IMR-90 (cell line): ENCODE results near the gene NKAIN2. TPM values are rescaled to one million over a fixed set of nuclear protein-coding genes. Genes with fewer than 3 reads are reported as not detected.

ENCODE experiments used
- ATAC-seq: fragments of 200-7000 bp; cut with Tn5 transposase; 2 replicates; pipeline ENCODE4 v1.9.1; 2020; ENCODE audit warnings: low read depth, mild to moderate bottlenecking, moderate library complexity
- BruUV-seq: library from RNA; stranded (reverse); fragments of 400-500 nt; replicated peaks from 2 replicates; lab custom pipeline; 2021; lab: Mats Ljungman, UMichigan
- CTCF ChIA-PET: fragments of 300-600 bp; formaldehyde crosslinking; extraction: SDS; loops from one replicate; lab custom pipeline; 2021; ENCODE audit warnings: antibody characterized with exemption; lab: Yijun Ruan, JAX
- POLR2A ChIA-PET: fragments of 300-600 bp; sonication (Branson Sonifier 250); formaldehyde crosslinking; loops from one replicate; lab custom pipeline; 2022; ENCODE audit warnings: antibody characterized with exemption; ENCODE audit not compliant: unreplicated experiment; lab: Charles Lee
- DNase-seq: peaks from one replicate; pipeline ENCODE4 v3.0.0; 2013
- H2AFZ ChIP-seq: replicated peaks from 2 replicates; pipeline ENCODE3; 2013; ENCODE audit warnings: low read length, mild to moderate bottlenecking; ENCODE audit not compliant: poor library complexity
- H2AK5ac ChIP-seq: 2 replicates; pipeline ENCODE4 v1.6.1; 2013; ENCODE audit warnings: low read depth, low read length, inconsistent platforms
- H2AK9ac ChIP-seq: replicated peaks from 2 replicates; pipeline ENCODE3; 2013; ENCODE audit warnings: mild to moderate bottlenecking, low read depth, low read length, moderate library complexity; ENCODE audit not compliant: poor library complexity
- H2BK120ac ChIP-seq: 2 replicates; pipeline ENCODE4 v1.6.1; 2013; ENCODE audit warnings: low read depth, low read length, inconsistent platforms
- H2BK15ac ChIP-seq: 3 replicates; pipeline ENCODE4 v1.6.1; 2013; ENCODE audit warnings: low read depth, low read length, inconsistent platforms
- H2BK20ac ChIP-seq: 2 replicates; pipeline ENCODE4 v1.6.1; 2013; ENCODE audit warnings: low read depth, mild to moderate bottlenecking, inconsistent platforms, low read length, moderate library complexity
- H2BK5ac ChIP-seq: 2 replicates; pipeline ENCODE4 v1.6.1; 2013; ENCODE audit warnings: mild to moderate bottlenecking, low read depth, low read length, inconsistent platforms; ENCODE audit not compliant: poor library complexity, severe bottlenecking
- H3K14ac ChIP-seq: replicated peaks from 2 replicates; pipeline ENCODE4 v1.6.1; 2013; ENCODE audit warnings: low read depth, low read length, inconsistent platforms
- H3K18ac ChIP-seq: 2 replicates; pipeline ENCODE4 v1.6.1; 2013; ENCODE audit warnings: low read depth, low read length, control low read depth
- H3K23ac ChIP-seq: 2 replicates; pipeline ENCODE4 v1.6.1; 2013; ENCODE audit warnings: low read depth, low read length, inconsistent platforms
- H3K27ac ChIP-seq: 2 replicates; pipeline ENCODE4 v1.5.1; 2013; ENCODE audit warnings: mild to moderate bottlenecking, control low read depth, low read length; ENCODE audit not compliant: insufficient read depth
- H3K27me3 ChIP-seq: 2 replicates; pipeline ENCODE4 v1.6.1; 2013; ENCODE audit warnings: low read length; ENCODE audit not compliant: control insufficient read depth, insufficient read depth
- H3K36me3 ChIP-seq: 2 replicates; pipeline ENCODE4 v1.6.1; 2013; ENCODE audit warnings: low read length, mixed read lengths; ENCODE audit not compliant: control insufficient read depth, insufficient read depth
- H3K4ac ChIP-seq: 2 replicates; pipeline ENCODE4 v1.6.1; 2013; ENCODE audit warnings: low read depth, low read length, inconsistent platforms
- H3K4me1 ChIP-seq: 2 replicates; pipeline ENCODE4 v1.6.1; 2013; ENCODE audit warnings: low read length, mixed read lengths; ENCODE audit not compliant: control insufficient read depth, insufficient read depth
- H3K4me2 ChIP-seq: 2 replicates; pipeline ENCODE4 v1.6.1; 2013; ENCODE audit warnings: low read depth, mild to moderate bottlenecking, control low read depth, low read length, moderate library complexity
- H3K4me3 ChIP-seq: 2 replicates; pipeline ENCODE4 v1.5.1; 2013; ENCODE audit warnings: low read depth, mild to moderate bottlenecking, control low read depth, low read length, moderate library complexity; ENCODE audit not compliant: insufficient read depth
- H3K56ac ChIP-seq: 2 replicates; pipeline ENCODE4 v1.6.1; 2013; ENCODE audit warnings: low read length, inconsistent platforms; ENCODE audit not compliant: insufficient read depth; ENCODE audit errors: extremely low read depth
- H3K79me1 ChIP-seq, 2 experiments: 2 replicates each; pipeline ENCODE4 v1.6.1; 2013; ENCODE audit warnings: low read length in 2 of 2, inconsistent platforms in 1 of 2, low read depth in 1 of 2
- H3K9ac ChIP-seq: 2 replicates; pipeline ENCODE4 v1.6.1; 2013; ENCODE audit warnings: low read depth, low read length, control low read depth
- H3K9me1 ChIP-seq: 2 replicates; pipeline ENCODE4 v1.6.1; 2013; ENCODE audit warnings: low read length, inconsistent platforms; ENCODE audit not compliant: insufficient read depth
- H3K9me3 ChIP-seq: 2 replicates; pipeline ENCODE4 v1.6.1; 2013; ENCODE audit warnings: low read length; ENCODE audit not compliant: control insufficient read depth, insufficient read depth
- H4K20me1 ChIP-seq: 2 replicates; pipeline ENCODE4 v1.6.1; 2013; ENCODE audit warnings: low read length, inconsistent platforms; ENCODE audit not compliant: insufficient read depth
- H4K5ac ChIP-seq: 2 replicates; pipeline ENCODE4 v1.6.1; 2013; ENCODE audit warnings: mild to moderate bottlenecking, low read depth, low read length, control low read depth
- H4K8ac ChIP-seq, 2 experiments: 2 replicates each; pipeline ENCODE4 v1.6.1; 2013; ENCODE audit warnings: low read depth in 2 of 2, low read length in 2 of 2, control low read depth in 1 of 2, inconsistent platforms in 1 of 2
- H4K91ac ChIP-seq: 2 replicates; pipeline ENCODE4 v1.6.1; 2013; ENCODE audit warnings: low read depth, low read length, inconsistent platforms; ENCODE audit not compliant: insufficient read depth
- BHLHE40 ChIP-seq: fragments of 150-350 bp; IDR thresholded peaks from 2 replicates; pipeline ENCODE4 v1.6.1; 2016; ENCODE audit warnings: mild to moderate bottlenecking, low read depth, low read length
- FOS ChIP-seq: fragments of 150-350 bp; IDR thresholded peaks from 2 replicates; pipeline ENCODE4 v1.6.1; 2016; ENCODE audit warnings: low read depth, low read length
- MAFK ChIP-seq: IDR thresholded peaks from 2 replicates; pipeline ENCODE4 v1.6.1; 2012; ENCODE audit warnings: low read depth, low read length, improper control_type of control experiment
- NFE2L2 ChIP-seq: fragments of 150-350 bp; IDR thresholded peaks from 2 replicates; pipeline ENCODE4 v1.6.1; 2016; ENCODE audit warnings: low read depth, mild to moderate bottlenecking, low read length
- POLR2A ChIP-seq: IDR thresholded peaks from 2 replicates; pipeline ENCODE4 v1.6.1; 2012; ENCODE audit warnings: mild to moderate bottlenecking, low read depth, low read length
- RCOR1 ChIP-seq: IDR thresholded peaks from 2 replicates; pipeline ENCODE4 v1.6.1; 2012; ENCODE audit warnings: mild to moderate bottlenecking, low read length, improper control_type of control experiment; ENCODE audit not compliant: insufficient replicate concordance
- dilution Hi-C: fragments of 300-500 bp; cut with HindIII; formaldehyde crosslinking; loops from one replicate; pipeline ENCODE4 v1.14.3; 2018; ENCODE audit warnings: low sequenced_read_pairs; ENCODE audit not compliant: unreplicated experiment
- in situ Hi-C: fragments of 300-500 bp; cut with MboI; formaldehyde crosslinking; loops from 3 replicates; pipeline ENCODE4 v1.14.3; 2019; ENCODE audit warnings: low sequenced_read_pairs, inconsistent platforms, mixed read lengths
- intact Hi-C: fragments of 100-400 bp; cut with micrococcal nuclease; formaldehyde crosslinking; loops from 2 replicates; pipeline ENCODE4 v1.10.0; 2022
- polyA plus RNA-seq, 3 experiments: library from polyadenylated mRNA; depleted of rRNA; stranded (reverse); fragments of >200 nt; gene quantifications; 2 replicates each; pipeline ENCODE4 v1.2.3, GENCODE V29; 2012; ENCODE audit warnings: low replicate concordance in 1 of 3
- total RNA-seq: library from RNA; depleted of rRNA; stranded (reverse); fragments of >200 nt; gene quantifications from 2 replicates; pipeline ENCODE4 v1.2.3, GENCODE V29; 2012
- TF ChIP-seq, protein P1 (sequence below): fragments of 150-350 bp; IDR thresholded peaks from 2 replicates; pipeline ENCODE4 v1.6.1; 2016; ENCODE audit warnings: low read depth, mild to moderate bottlenecking, low read length, moderate library complexity, borderline replicate concordance
- TF ChIP-seq, protein P2 (sequence below): conservative IDR thresholded peaks from 2 replicates; pipeline ENCODE4 v1.5.1; 2012; ENCODE audit warnings: mild to moderate bottlenecking, low read depth, low read length, improper control_type of control experiment

NKAIN2 gene
- total and polyA plus RNA-seq, 2 of the 4 experiments (the other 2 are of a cell fraction) = not detected

DNA sequence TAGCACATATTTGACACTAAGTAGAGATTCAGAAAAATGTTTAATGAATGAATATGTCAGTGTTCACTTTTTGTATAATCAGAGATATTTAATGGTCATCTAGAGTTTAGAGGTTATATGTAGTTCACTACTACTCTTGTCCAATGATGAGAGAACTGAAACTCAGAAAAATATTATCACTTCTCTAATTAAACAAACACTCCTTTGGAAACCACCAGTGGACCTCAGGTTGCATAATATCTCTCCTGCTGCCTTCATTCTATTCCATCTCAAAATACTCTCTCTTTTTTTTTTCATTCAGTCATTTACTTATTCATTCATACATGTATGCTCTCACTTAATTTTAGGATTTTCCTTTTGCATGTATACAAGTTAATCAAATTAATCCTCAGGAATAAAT, 735.4 kb downstream of the NKAIN2 start:
- no peak overlapping the region for H2AK5ac ChIP-seq
- no TSS peak for BruUV-seq
- H3K23ac ChIP-seq = no peak overlapping the region
- H2BK120ac ChIP-seq = no peak overlapping the region
- H4K5ac ChIP-seq = no peak overlapping the region
- H3K27ac ChIP-seq = no peak overlapping the region
- TF ChIP-seq NFE2L2 (no peak), MAFK (no peak), RCOR1 (no peak), FOS (no peak), BHLHE40 (no peak), POLR2A (no peak)
- TF ChIP-seq, protein P1, sequence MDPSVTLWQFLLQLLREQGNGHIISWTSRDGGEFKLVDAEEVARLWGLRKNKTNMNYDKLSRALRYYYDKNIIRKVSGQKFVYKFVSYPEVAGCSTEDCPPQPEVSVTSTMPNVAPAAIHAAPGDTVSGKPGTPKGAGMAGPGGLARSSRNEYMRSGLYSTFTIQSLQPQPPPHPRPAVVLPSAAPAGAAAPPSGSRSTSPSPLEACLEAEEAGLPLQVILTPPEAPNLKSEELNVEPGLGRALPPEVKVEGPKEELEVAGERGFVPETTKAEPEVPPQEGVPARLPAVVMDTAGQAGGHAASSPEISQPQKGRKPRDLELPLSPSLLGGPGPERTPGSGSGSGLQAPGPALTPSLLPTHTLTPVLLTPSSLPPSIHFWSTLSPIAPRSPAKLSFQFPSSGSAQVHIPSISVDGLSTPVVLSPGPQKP = no peak
- TF ChIP-seq, protein P2, sequence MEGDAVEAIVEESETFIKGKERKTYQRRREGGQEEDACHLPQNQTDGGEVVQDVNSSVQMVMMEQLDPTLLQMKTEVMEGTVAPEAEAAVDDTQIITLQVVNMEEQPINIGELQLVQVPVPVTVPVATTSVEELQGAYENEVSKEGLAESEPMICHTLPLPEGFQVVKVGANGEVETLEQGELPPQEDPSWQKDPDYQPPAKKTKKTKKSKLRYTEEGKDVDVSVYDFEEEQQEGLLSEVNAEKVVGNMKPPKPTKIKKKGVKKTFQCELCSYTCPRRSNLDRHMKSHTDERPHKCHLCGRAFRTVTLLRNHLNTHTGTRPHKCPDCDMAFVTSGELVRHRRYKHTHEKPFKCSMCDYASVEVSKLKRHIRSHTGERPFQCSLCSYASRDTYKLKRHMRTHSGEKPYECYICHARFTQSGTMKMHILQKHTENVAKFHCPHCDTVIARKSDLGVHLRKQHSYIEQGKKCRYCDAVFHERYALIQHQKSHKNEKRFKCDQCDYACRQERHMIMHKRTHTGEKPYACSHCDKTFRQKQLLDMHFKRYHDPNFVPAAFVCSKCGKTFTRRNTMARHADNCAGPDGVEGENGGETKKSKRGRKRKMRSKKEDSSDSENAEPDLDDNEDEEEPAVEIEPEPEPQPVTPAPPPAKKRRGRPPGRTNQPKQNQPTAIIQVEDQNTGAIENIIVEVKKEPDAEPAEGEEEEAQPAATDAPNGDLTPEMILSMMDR = no peak
- no peaks in the 10 kb centered on the region for H3K9me3 ChIP-seq
- H3K9me1 ChIP-seq = no peaks in the 10 kb centered on the region
- H2AFZ ChIP-seq = no peak overlapping the region
- no peak overlapping the region for H3K4me2 ChIP-seq
- ChIA-PET CTCF (no interaction called here), POLR2A (no interaction called here)
- no peak overlapping the region for H2BK20ac ChIP-seq
- H3K4me1 ChIP-seq = no peaks in the 10 kb centered on the region
- no peak for DNase-seq
- H3K56ac ChIP-seq = no peak overlapping the region
- H2AK9ac ChIP-seq = no peak overlapping the region
- no peak overlapping the region for H3K14ac ChIP-seq
- no peak overlapping the region for H2BK15ac ChIP-seq
- dilution Hi-C loops (no loop called here), intact Hi-C loops (no loop called here), in situ Hi-C loops (no loop called here)
- H3K9ac ChIP-seq = no peak overlapping the region
- no peaks in the 10 kb centered on the region for H3K27me3 ChIP-seq
- H3K18ac ChIP-seq = no peak overlapping the region
- no peak overlapping the region for H3K4me3 ChIP-seq
- H2BK5ac ChIP-seq = no peak overlapping the region
- H3K4ac ChIP-seq = no peak overlapping the region
- H4K91ac ChIP-seq = no peak overlapping the region
- no peaks in the 10 kb centered on the region for H3K36me3 ChIP-seq
- no peaks in the 10 kb centered on the region for H3K79me1 ChIP-seq
- no peaks in the 10 kb centered on the region for H4K20me1 ChIP-seq
- no peak overlapping the region for H4K8ac ChIP-seq
- no peak for ATAC-seq
